GM21360 (cell line): ENCODE measurements around the gene PRM3.
A peak's percentile ranks its signal among the peaks of the same experiment; 100 is the strongest.

Experiments
- ATAC-seq: cut with Tn5 transposase; IDR thresholded peaks from one replicate; pipeline ENCODE4 v1.9.1; 2021; ENCODE audit warnings: mild to moderate bottlenecking, moderate library complexity; ENCODE audit not compliant: unreplicated experiment

The PRM3 gene

DNA sequence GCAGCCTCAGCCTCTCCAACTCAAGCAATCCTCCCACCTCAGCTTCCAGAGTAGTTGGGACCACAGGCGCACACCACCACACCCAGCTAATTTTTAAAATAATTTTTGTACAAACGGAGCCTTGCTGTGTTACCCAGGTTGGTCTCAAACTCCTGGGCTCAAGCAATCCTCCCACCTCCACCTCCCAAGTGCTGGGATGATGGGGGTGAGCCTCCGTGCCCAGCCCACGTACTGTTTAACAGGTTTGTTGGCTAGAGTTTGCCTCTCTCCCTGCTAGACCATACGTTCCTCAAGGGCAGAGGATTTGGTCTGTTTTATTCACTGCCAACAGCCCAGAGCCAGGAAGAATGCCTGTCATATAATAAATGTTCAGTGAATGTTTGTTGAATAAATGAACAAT is 44.0 kb downstream of the PRM3 start:
- ATAC-seq, result no peak

DNA sequence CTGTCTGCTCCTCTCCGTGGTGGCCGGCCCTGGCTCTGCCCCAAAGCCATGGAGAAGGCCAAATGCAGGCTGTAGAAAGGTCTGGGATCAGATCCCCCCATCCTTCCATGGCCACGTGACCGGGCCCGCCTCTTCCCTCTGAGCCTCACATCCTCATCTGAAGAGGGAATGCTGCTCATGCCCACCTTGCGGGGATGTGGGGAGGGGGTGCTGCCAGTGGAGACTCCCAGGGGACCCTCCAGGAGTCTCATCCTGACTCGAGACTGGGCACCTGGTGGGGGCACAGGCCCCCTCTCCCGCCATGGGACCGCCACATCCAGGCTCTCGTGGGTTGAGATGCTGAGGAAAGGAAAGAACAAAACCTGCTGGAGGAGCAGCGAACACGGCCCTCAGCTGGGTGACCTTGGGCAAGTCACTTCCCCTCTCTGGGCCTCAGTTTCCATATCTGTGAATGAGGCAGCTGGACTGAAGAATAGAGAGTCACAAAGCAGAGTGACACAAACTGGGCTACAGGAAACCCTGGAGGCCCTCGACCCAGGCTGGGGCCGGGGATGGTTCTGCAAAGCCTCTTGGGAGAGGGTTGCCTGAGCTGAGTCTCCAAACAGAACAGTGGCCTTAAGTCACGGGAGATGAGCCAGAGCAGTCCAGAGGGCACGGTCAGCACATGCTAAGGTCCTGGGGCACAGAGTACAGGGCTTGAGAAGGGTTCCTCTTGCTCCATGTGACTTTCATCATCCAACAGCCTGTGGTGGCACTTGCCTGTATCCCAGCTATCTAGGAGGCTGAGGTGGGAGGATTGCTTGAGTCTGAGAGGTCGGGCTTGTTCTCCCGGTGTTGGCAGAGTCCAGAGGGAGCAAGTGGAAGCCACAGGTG is 47.5 kb downstream of the PRM3 start:
- ATAC-seq, result no peak

DNA sequence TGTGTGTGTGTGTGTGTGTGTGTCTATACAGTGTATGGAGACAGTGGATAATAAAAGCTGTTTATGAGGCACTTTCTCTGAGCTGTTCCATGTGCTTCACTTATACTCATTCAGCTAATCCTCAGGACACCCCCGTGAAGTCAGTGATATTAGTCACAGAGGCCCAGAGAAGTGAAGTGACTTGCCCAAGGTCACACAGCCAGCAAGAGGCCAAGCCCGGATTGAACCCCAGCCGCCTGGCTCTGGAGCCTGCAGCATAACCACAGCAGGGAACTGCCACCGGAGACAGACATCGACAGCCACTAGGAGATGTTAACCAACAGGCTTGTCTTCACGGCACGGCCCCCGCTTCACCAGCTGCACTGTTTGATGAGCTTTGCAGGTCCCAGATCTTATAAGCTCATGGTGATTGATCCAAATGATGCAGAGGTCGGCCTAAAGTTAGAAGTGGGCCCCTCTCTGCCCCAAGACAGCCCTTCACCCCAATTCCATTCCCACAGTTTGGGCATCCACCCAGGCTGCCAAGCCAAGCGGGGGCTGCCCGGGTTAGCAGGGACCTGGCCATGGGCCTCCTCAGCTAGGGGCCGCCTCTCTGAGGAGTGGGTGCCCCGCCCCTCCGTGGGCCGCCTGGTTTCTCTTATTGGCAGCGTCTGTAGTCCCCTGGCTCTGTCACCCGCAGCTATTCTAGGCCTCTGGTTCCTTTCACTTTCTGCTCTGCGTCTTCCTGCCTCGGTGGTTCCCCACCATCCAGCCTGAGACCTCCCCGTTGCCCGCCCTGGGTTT is 48.3 kb downstream of the PRM3 start:
- ATAC-seq, result peak; percentile 79

DNA sequence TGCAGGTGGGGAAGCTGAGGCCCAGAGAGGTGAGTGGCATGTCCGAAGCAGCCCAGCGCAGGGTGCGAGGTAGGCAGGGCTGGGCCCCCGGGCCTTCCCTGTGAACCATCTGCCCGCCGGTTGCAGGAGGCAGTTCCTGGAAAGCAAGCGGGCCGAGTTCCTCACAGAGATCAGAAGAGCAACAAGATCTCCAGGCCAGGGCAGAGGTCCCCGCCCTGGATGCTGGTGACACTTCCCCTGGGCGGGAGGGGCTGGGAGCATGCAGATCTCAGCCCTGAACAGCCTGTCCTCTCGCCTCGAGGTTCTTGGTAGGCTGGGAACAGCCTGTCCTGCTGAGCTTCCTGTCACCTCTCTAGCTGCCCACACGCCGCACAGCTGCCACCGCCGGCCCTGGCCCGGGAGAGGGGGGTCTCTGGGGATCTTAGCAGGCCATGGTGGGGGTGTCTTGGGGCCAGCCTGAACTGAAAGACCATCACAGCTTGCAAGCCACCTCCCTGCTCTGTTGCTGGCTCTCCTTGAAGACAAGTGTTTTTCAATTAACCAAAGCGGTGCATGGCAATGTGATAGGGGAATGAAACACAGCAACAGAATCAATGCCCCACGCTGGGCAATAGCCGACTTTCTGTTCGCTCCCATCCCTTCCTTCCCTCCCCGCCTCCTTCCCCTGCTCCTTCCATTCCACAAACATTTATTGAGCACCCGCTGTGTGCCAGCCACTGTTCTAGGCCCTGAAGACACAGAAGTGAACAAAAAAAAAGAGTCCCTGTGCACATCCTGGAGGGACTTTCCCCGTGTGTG is 49.1 kb downstream of the PRM3 start:
- ATAC-seq, result peak; percentile 36
